ENCODE data around the gene SLC6A2.

SLC6A2 gene

DNA sequence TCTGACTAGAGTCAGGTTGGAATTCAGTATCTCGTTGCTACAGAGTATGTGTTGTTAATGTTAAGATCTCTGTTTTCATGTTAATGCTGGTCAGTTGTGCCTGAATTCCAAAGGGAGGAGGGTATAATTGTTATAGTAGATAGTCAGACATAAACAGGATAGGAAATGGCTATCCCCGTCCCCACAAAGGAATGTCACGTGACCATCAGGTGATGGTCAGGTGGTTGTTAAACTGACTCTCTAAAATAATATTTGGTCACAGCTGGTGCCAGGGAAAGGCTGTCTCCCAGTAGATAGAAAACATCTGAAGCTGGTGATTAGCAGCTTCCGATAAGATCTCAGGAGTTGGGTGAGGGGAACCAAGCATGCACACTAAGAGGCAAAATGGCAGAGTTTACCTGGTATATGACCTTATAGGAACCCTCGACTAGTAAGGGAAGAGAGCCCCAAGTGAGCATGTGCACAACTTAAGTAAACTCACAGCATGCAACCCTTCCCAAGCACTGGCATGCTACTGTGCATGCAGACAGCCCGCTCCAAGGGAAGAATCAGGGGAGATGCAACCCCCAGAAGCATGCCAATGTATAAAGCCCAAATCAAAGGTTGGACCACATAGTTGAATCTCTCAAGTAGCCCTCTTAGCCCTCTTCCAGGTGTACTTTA lies 27.4 kb upstream of the SLC6A2 start:
- Histone ChIP-seq H3K27ac (ENCODE audit: low read depth in 2 of 2, low read length in 2 of 2) (no peak overlapping the region), H3K4me3 (ENCODE audit: low read length in 2 of 2) (no peak overlapping the region), H3K4me1 (ENCODE audit: control insufficient read depth in 2 of 2, insufficient read depth in 2 of 2, low read length in 2 of 2) (no peaks in the 10 kb centered on the region), H3K9me3 (ENCODE audit: control insufficient read depth in 2 of 2, low read length in 2 of 2) (no peaks in the 10 kb centered on the region), H3K9ac (ENCODE audit: low read depth in 1 of 2, low read length in 2 of 2) (no peak overlapping the region), H3K27me3 (ENCODE audit: control insufficient read depth in 2 of 2, insufficient read depth in 2 of 2, low read length in 2 of 2) (no peaks in the 10 kb centered on the region), H3K36me3 (ENCODE audit: control insufficient read depth in 2 of 2, insufficient read depth in 2 of 2, low read length in 2 of 2) (no peaks in the 10 kb centered on the region)

DNA sequence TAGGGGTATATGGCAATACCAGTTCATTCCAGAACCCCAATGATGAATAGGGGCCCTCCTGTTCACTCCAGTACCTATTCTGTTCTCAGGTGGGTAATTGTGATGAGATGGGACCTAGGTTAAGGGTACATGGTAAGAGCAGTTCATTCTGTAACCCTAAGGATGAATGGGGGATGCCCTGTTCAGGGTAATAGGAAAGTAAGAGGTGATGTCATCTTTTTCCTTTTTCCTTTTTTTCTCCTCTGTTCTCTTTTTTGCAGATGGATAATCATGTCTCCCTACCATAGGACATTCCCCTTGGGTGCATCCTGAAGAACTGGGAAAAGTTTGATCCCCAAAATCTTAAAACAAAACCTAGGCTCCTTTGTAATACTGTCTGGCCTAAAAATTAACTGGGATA lies 25.0 kb upstream of the SLC6A2 start:
- H3K27me3 ChIP-seq (ENCODE audit: control insufficient read depth in 2 of 2, insufficient read depth in 2 of 2, low read length in 2 of 2) = no peaks in the 10 kb centered on the region
- no peaks in the 10 kb centered on the region for H3K4me1 ChIP-seq (ENCODE audit: control insufficient read depth in 2 of 2, insufficient read depth in 2 of 2, low read length in 2 of 2)
- no peak overlapping the region for H3K4me3 ChIP-seq (ENCODE audit: low read length in 2 of 2)
- no peak overlapping the region for H3K9ac ChIP-seq (ENCODE audit: low read depth in 1 of 2, low read length in 2 of 2)
- no peaks in the 10 kb centered on the region for H3K9me3 ChIP-seq (ENCODE audit: control insufficient read depth in 2 of 2, low read length in 2 of 2)
- no peak overlapping the region for H3K27ac ChIP-seq (ENCODE audit: low read depth in 2 of 2, low read length in 2 of 2)
- H3K36me3 ChIP-seq (ENCODE audit: control insufficient read depth in 2 of 2, insufficient read depth in 2 of 2, low read length in 2 of 2) = no peaks in the 10 kb centered on the region

DNA sequence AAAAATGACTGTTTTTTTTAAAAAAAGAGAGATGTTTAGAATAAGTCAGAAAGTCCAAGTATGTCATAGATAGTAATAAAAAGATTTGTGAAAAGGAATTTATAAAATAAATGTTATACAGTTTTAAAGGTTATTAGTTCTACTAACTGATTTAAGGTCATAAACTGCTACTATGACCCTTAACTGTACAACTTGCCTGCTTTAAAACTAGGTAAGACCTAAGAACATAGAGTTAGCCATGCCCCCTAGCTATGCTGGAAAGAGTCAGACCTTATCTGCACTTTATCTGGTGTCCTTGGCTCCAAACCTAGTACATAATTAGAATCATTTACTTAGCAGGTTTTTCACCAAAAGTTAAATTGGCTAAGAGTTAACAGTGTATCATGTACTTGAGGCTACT lies 23.5 kb upstream of the SLC6A2 start:
- no peaks in the 10 kb centered on the region for H3K4me1 ChIP-seq (ENCODE audit: control insufficient read depth in 2 of 2, insufficient read depth in 2 of 2, low read length in 2 of 2)
- no peak overlapping the region for H3K9ac ChIP-seq (ENCODE audit: low read depth in 1 of 2, low read length in 2 of 2)
- H3K4me3 ChIP-seq (ENCODE audit: low read length in 2 of 2) = no peak overlapping the region
- H3K27me3 ChIP-seq (ENCODE audit: control insufficient read depth in 2 of 2, insufficient read depth in 2 of 2, low read length in 2 of 2) = no peaks in the 10 kb centered on the region
- no peaks in the 10 kb centered on the region for H3K9me3 ChIP-seq (ENCODE audit: control insufficient read depth in 2 of 2, low read length in 2 of 2)
- H3K36me3 ChIP-seq (ENCODE audit: control insufficient read depth in 2 of 2, insufficient read depth in 2 of 2, low read length in 2 of 2) = no peaks in the 10 kb centered on the region
- no peak overlapping the region for H3K27ac ChIP-seq (ENCODE audit: low read depth in 2 of 2, low read length in 2 of 2)

DNA sequence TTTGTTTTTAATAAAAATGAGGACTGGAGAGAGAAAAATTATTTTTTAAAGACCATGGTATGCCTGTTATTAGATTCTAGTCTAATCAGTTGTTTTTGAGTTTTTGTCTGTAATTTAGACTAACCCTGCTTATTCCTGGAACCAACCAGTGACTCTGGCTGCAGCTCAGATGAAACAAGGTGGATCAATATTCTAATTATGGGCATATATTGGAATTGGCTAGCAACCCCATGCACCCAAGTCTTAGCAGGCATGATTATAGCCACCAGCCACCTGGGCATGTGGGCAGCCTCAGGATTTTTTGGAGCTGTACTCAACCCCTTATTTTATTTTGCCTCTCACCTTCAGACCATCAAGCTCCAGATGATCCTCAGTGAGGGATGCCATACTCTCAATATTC lies 21.6 kb upstream of the SLC6A2 start:
- Histone ChIP-seq H3K27me3 (ENCODE audit: control insufficient read depth in 2 of 2, insufficient read depth in 2 of 2, low read length in 2 of 2) (no peaks in the 10 kb centered on the region), H3K4me1 (ENCODE audit: control insufficient read depth in 2 of 2, insufficient read depth in 2 of 2, low read length in 2 of 2) (no peaks in the 10 kb centered on the region), H3K27ac (ENCODE audit: low read depth in 2 of 2, low read length in 2 of 2) (no peak overlapping the region), H3K9ac (ENCODE audit: low read depth in 1 of 2, low read length in 2 of 2) (no peak overlapping the region), H3K36me3 (ENCODE audit: control insufficient read depth in 2 of 2, insufficient read depth in 2 of 2, low read length in 2 of 2) (no peaks in the 10 kb centered on the region), H3K4me3 (ENCODE audit: low read length in 2 of 2) (no peak overlapping the region), H3K9me3 (ENCODE audit: control insufficient read depth in 2 of 2, low read length in 2 of 2) (no peaks in the 10 kb centered on the region)

DNA sequence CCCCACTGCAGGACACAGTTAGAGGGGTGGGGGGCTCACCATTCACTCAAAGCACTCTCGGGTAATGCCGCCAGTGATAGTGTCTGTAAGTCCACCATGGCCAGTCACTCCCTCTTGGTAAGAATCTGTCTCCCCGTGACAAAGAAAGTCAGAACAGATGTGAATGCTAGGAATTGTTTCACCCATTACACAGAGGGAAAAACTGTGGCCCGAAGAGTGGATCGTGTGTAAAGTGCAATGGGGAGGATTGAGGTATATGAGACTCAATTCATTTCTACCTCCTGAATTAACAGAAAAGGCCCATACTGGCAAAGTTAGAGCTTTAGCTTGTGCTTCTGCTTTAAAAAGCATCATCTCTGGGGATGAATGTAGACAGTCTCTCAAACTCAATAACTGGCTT lies 17.5 kb upstream of the SLC6A2 start:
- H3K27me3 ChIP-seq (ENCODE audit: control insufficient read depth in 2 of 2, insufficient read depth in 2 of 2, low read length in 2 of 2) = no peaks in the 10 kb centered on the region
- no peaks in the 10 kb centered on the region for H3K9me3 ChIP-seq (ENCODE audit: control insufficient read depth in 2 of 2, low read length in 2 of 2)
- H3K36me3 ChIP-seq (ENCODE audit: control insufficient read depth in 2 of 2, insufficient read depth in 2 of 2, low read length in 2 of 2) = no peaks in the 10 kb centered on the region
- no peak overlapping the region for H3K9ac ChIP-seq (ENCODE audit: low read depth in 1 of 2, low read length in 2 of 2)
- H3K27ac ChIP-seq (ENCODE audit: low read depth in 2 of 2, low read length in 2 of 2) = no peak overlapping the region
- no peaks in the 10 kb centered on the region for H3K4me1 ChIP-seq (ENCODE audit: control insufficient read depth in 2 of 2, insufficient read depth in 2 of 2, low read length in 2 of 2)
- H3K4me3 ChIP-seq (ENCODE audit: low read length in 2 of 2) = no peak overlapping the region

DNA sequence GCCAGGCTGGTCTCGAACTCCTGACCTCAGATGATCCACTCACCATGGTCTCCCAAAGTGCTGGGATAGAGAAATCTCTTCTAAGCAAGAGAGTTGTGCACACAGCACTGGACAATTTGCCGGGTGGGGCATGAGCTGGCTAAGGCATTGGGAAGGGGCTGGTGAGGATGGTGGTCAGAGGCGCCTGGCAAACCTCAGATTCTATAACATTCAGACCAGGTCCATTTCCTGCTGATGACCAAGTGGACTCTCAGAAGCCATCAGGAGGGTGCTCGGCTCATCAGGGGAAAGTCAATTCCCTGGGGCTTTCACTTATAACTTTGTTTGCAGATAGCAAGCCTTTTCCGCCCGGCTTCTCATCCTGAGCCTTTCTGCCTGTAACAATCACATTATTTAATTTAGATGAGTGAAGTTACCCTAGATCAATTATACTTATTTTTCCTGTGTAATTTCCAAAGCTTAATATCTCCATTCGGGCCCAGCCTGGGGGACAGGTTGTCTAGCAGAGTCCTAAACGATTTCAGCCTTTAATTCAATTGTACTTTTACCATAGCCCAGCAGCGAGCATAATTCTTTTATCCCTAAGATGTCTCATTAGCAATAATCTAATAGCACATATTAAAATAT lies 15.0 kb upstream of the SLC6A2 start:
- no peaks in the 10 kb centered on the region for H3K27me3 ChIP-seq (ENCODE audit: control insufficient read depth in 2 of 2, insufficient read depth in 2 of 2, low read length in 2 of 2)
- no peaks in the 10 kb centered on the region for H3K36me3 ChIP-seq (ENCODE audit: control insufficient read depth in 2 of 2, insufficient read depth in 2 of 2, low read length in 2 of 2)
- H3K4me1 ChIP-seq (ENCODE audit: control insufficient read depth in 2 of 2, insufficient read depth in 2 of 2, low read length in 2 of 2) = no peaks in the 10 kb centered on the region
- H3K27ac ChIP-seq (ENCODE audit: low read depth in 2 of 2, low read length in 2 of 2) = no peak overlapping the region
- H3K9ac ChIP-seq (ENCODE audit: low read depth in 1 of 2, low read length in 2 of 2) = no peak overlapping the region
- no peak overlapping the region for H3K4me3 ChIP-seq (ENCODE audit: low read length in 2 of 2)
- H3K9me3 ChIP-seq (ENCODE audit: control insufficient read depth in 2 of 2, low read length in 2 of 2) = no peaks in the 10 kb centered on the region

DNA sequence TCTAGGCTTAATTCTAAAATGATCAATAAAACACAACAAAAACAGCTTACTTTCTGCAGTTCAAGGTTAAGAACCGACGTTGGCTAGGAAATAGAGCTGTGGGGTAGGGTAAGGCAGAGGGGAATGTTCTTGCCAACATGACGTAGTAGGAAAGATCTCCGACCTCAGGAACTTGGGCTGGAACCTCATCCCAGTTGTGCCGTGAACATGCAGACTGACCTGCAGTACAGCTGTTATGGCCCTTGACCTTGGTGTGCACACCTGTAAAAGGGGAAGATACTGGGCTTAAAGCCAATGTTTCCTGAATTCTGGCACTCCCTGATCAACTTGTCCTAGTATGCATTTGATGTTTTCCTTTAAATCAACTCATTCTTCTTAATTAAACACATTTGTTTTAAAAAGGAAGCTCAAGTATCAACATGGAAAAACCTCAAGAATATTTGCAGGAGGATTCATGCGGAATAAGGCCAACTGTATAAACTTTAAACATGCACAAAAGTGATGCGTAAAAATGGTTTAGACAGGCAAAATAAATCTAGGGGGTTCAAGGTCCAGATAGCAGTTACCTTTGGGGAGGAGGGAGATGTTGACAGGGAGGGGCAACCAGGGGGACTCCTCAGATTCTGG lies 14.2 kb upstream of the SLC6A2 start:
- Histone ChIP-seq H3K4me3 (ENCODE audit: low read length in 2 of 2) (no peak overlapping the region), H3K36me3 (ENCODE audit: control insufficient read depth in 2 of 2, insufficient read depth in 2 of 2, low read length in 2 of 2) (no peaks in the 10 kb centered on the region), H3K9me3 (ENCODE audit: control insufficient read depth in 2 of 2, low read length in 2 of 2) (no peaks in the 10 kb centered on the region), H3K9ac (ENCODE audit: low read depth in 1 of 2, low read length in 2 of 2) (no peak overlapping the region), H3K27ac (ENCODE audit: low read depth in 2 of 2, low read length in 2 of 2) (no peak overlapping the region), H3K27me3 (ENCODE audit: control insufficient read depth in 2 of 2, insufficient read depth in 2 of 2, low read length in 2 of 2) (no peaks in the 10 kb centered on the region), H3K4me1 (ENCODE audit: control insufficient read depth in 2 of 2, insufficient read depth in 2 of 2, low read length in 2 of 2) (no peaks in the 10 kb centered on the region)

DNA sequence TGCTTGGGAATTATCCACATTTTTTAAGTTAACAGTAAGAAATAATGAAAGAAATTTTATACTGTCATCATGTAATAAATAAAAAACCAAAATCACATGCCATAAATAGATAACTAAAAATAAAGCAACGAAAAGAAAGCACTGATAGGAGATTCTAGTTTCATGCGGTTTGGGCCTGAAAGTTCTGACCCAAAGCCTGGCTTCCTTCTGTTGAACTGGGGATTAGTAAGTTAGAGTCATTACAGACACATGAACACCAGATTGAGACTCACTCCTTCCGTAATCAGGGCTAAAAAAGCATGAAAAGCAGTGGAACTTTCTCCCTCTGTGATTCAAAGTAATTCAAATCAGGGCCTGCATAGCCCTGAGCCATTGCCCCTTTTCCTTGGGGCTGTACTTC lies 13.2 kb upstream of the SLC6A2 start:
- H3K9me3 ChIP-seq (ENCODE audit: control insufficient read depth in 2 of 2, low read length in 2 of 2) = no peaks in the 10 kb centered on the region
- no peaks in the 10 kb centered on the region for H3K4me1 ChIP-seq (ENCODE audit: control insufficient read depth in 2 of 2, insufficient read depth in 2 of 2, low read length in 2 of 2)
- no peak overlapping the region for H3K9ac ChIP-seq (ENCODE audit: low read depth in 1 of 2, low read length in 2 of 2)
- no peak overlapping the region for H3K27ac ChIP-seq (ENCODE audit: low read depth in 2 of 2, low read length in 2 of 2)
- H3K4me3 ChIP-seq (ENCODE audit: low read length in 2 of 2) = no peak overlapping the region
- H3K27me3 ChIP-seq (ENCODE audit: control insufficient read depth in 2 of 2, insufficient read depth in 2 of 2, low read length in 2 of 2) = no peaks in the 10 kb centered on the region
- H3K36me3 ChIP-seq (ENCODE audit: control insufficient read depth in 2 of 2, insufficient read depth in 2 of 2, low read length in 2 of 2) = no peaks in the 10 kb centered on the region

DNA sequence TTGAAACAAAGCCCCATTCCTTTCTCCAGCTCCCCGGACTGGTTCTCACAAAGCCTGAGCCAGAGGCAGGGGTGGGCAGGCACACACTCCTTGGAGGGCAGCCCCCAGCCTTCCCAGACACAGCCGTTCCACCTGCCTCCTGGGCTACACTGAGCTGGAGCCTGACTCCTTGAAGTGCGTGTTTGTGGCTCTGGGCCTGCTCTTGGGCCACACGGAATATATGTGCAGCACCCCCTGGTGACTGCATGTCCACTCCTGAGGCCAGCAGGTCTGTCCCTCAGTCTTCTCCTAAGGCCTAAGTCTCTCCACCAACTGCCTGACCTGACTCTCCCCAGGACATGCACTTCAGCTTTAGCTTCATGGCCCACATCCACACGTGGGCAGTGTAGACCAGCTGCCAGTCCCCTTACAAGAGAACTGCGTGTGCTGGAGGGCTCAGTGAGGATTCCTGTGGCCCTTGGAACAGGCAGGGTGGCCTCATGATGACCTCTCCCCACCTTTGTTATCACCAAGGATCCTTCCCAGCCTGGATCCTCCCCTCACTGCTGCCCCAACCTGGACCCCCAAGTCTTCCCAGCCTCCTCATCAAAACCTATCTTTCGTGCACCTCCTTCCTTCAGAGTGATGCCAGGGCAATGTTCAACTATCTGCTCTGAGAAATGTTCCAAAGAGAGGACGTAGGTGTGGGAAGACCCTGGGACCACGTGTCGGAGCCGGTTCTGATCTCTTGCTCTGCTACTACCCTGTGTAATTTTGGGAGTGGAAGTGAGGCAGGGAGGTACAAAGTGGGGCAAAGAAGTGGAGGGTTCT lies 12.4 kb upstream of the SLC6A2 start:
- Histone ChIP-seq H3K36me3 (ENCODE audit: control insufficient read depth in 2 of 2, insufficient read depth in 2 of 2, low read length in 2 of 2) (no peaks in the 10 kb centered on the region), H3K9ac (ENCODE audit: low read depth in 1 of 2, low read length in 2 of 2) (no peak overlapping the region)

DNA sequence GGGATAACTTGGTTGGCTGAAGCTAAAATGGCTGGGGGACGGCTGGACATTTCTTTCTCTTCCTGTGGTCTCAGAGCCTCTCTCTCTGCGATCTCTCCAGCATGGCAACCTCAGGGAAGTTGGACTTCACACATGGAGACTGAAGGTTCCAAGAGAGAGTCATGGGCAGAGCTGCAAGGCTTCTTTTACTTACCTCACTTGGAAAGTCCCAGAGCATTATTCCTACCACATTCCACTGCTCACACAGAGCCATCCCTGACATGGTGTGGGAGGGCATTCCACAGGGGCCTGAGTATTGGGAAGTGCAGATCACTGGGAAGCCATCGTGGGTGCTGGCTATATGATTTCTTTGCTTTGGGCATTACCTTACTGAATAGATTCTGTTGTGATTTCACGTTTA lies 9.8 kb upstream of the SLC6A2 start:
- H3K27ac ChIP-seq (ENCODE audit: low read depth in 2 of 2, low read length in 2 of 2) = no peak overlapping the region
- H3K4me3 ChIP-seq (ENCODE audit: low read length in 2 of 2) = no peak overlapping the region
- no peaks in the 10 kb centered on the region for H3K4me1 ChIP-seq (ENCODE audit: control insufficient read depth in 2 of 2, insufficient read depth in 2 of 2, low read length in 2 of 2)
- no peaks in the 10 kb centered on the region for H3K9me3 ChIP-seq (ENCODE audit: control insufficient read depth in 2 of 2, low read length in 2 of 2)
- no peak overlapping the region for H3K9ac ChIP-seq (ENCODE audit: low read depth in 1 of 2, low read length in 2 of 2)
- H3K36me3 ChIP-seq (ENCODE audit: control insufficient read depth in 2 of 2, insufficient read depth in 2 of 2, low read length in 2 of 2) = no peaks in the 10 kb centered on the region
- H3K27me3 ChIP-seq (ENCODE audit: control insufficient read depth in 2 of 2, insufficient read depth in 2 of 2, low read length in 2 of 2) = no peaks in the 10 kb centered on the region

More for the DNA sequence above, 12.4 kb upstream of the SLC6A2 start:
- no peak overlapping the region for H3K27ac ChIP-seq (ENCODE audit: low read depth in 2 of 2, low read length in 2 of 2)
- H3K4me3 ChIP-seq (ENCODE audit: low read length in 2 of 2) = no peak overlapping the region
- H3K9me3 ChIP-seq (ENCODE audit: control insufficient read depth in 2 of 2, low read length in 2 of 2) = no peaks in the 10 kb centered on the region
- no peaks in the 10 kb centered on the region for H3K27me3 ChIP-seq (ENCODE audit: control insufficient read depth in 2 of 2, insufficient read depth in 2 of 2, low read length in 2 of 2)
- no peaks in the 10 kb centered on the region for H3K4me1 ChIP-seq (ENCODE audit: control insufficient read depth in 2 of 2, insufficient read depth in 2 of 2, low read length in 2 of 2)
